ENCODE measurements around the gene RCL1.

- TF ChIP-seq EZH2 (optimal IDR thresholded peaks at IDR 0.05; ENCODE audit: low read depth, low read length) (no peak), CTCF (IDR thresholded peaks at IDR 0.05; ENCODE audit: low read length) (no peak)
These were observed 20.1 kb downstream of the RCL1 start for GRCh38 chr9:4812858-4813257.
